ENCODE results near the gene SOX6.

The SOX6 gene

GRCh38 chr11:16271258-16271657 is 85.1 kb downstream of the SOX6 start:
- FAIRE-seq (no peak), DNase-seq (ENCODE audit: insufficient read length, low spot score) (no peak)
- TF ChIP-seq SPI1 (IDR thresholded peaks at IDR 0.05; ENCODE audit: low read depth, low read length), result no peak
- no peak for TF ChIP-seq POLR2A (IDR thresholded peaks at IDR 0.05; ENCODE audit: low read depth, low read length)
- TF ChIP-seq POLR2AphosphoS5 (IDR thresholded peaks at IDR 0.05; ENCODE audit: low read depth, low read length), result no peak
- TF ChIP-seq TAF1 (IDR thresholded peaks at IDR 0.05; ENCODE audit: low read depth, low read length), result no peak
- TF ChIP-seq POU2F2 (IDR thresholded peaks at IDR 0.05; ENCODE audit: low read depth, low read length), result no peak
- no peak for TF ChIP-seq PAX5 (IDR thresholded peaks at IDR 0.05; ENCODE audit: insufficient read depth, low read length, severe bottlenecking)

- DNase-seq (ENCODE audit: insufficient read length, low spot score) (no peak), FAIRE-seq (no peak)
- TF ChIP-seq POU2F2 (IDR thresholded peaks at IDR 0.05; ENCODE audit: low read depth, low read length) (no peak), PAX5 (IDR thresholded peaks at IDR 0.05; ENCODE audit: insufficient read depth, low read length, severe bottlenecking) (no peak), SPI1 (IDR thresholded peaks at IDR 0.05; ENCODE audit: low read depth, low read length) (no peak), POLR2A (IDR thresholded peaks at IDR 0.05; ENCODE audit: low read depth, low read length) (no peak), TAF1 (IDR thresholded peaks at IDR 0.05; ENCODE audit: low read depth, low read length) (no peak), POLR2AphosphoS5 (IDR thresholded peaks at IDR 0.05; ENCODE audit: low read depth, low read length) (no peak)
Measured at GRCh38 chr11:16266021-16266420, 90.3 kb downstream of the SOX6 start.

- DNase-seq (ENCODE audit: insufficient read length, low spot score) (no peak), FAIRE-seq (no peak)
- TF ChIP-seq SPI1 (IDR thresholded peaks at IDR 0.05; ENCODE audit: low read depth, low read length) (no peak), TAF1 (IDR thresholded peaks at IDR 0.05; ENCODE audit: low read depth, low read length) (no peak), POU2F2 (IDR thresholded peaks at IDR 0.05; ENCODE audit: low read depth, low read length) (no peak), POLR2A (IDR thresholded peaks at IDR 0.05; ENCODE audit: low read depth, low read length) (no peak), PAX5 (IDR thresholded peaks at IDR 0.05; ENCODE audit: insufficient read depth, low read length, severe bottlenecking) (no peak)
Measured at GRCh38 chr11:16265022-16265421, 91.3 kb downstream of the SOX6 start.

- DNase-seq (ENCODE audit: insufficient read length, low spot score) (no peak), FAIRE-seq (no peak)
- TF ChIP-seq POLR2AphosphoS5 (IDR thresholded peaks at IDR 0.05; ENCODE audit: low read depth, low read length) (no peak), POU2F2 (IDR thresholded peaks at IDR 0.05; ENCODE audit: low read depth, low read length) (no peak), POLR2A (IDR thresholded peaks at IDR 0.05; ENCODE audit: low read depth, low read length) (no peak), PAX5 (IDR thresholded peaks at IDR 0.05; ENCODE audit: insufficient read depth, low read length, severe bottlenecking) (no peak), TAF1 (IDR thresholded peaks at IDR 0.05; ENCODE audit: low read depth, low read length) (no peak), SPI1 (IDR thresholded peaks at IDR 0.05; ENCODE audit: low read depth, low read length) (no peak)
Measured at GRCh38 chr11:16262645-16262955, 93.7 kb downstream of the SOX6 start.

- DNase-seq (ENCODE audit: insufficient read length, low spot score) (no peak), FAIRE-seq (no peak)
- TF ChIP-seq POLR2A (IDR thresholded peaks at IDR 0.05; ENCODE audit: low read depth, low read length), result no peak
- TF ChIP-seq POU2F2 (IDR thresholded peaks at IDR 0.05; ENCODE audit: low read depth, low read length), result no peak
- no peak for TF ChIP-seq TAF1 (IDR thresholded peaks at IDR 0.05; ENCODE audit: low read depth, low read length)
- TF ChIP-seq POLR2AphosphoS5 (IDR thresholded peaks at IDR 0.05; ENCODE audit: low read depth, low read length), result no peak
- no peak for TF ChIP-seq SPI1 (IDR thresholded peaks at IDR 0.05; ENCODE audit: low read depth, low read length)
- no peak for TF ChIP-seq PAX5 (IDR thresholded peaks at IDR 0.05; ENCODE audit: insufficient read depth, low read length, severe bottlenecking)
Measured at GRCh38 chr11:16261836-16262644, 94.3 kb downstream of the SOX6 start.

- FAIRE-seq (no peak), DNase-seq (ENCODE audit: insufficient read length, low spot score) (no peak)
- TF ChIP-seq PAX5 (IDR thresholded peaks at IDR 0.05; ENCODE audit: insufficient read depth, low read length, severe bottlenecking), result no peak
- no peak for TF ChIP-seq POLR2AphosphoS5 (IDR thresholded peaks at IDR 0.05; ENCODE audit: low read depth, low read length)
Measured at GRCh38 chr11:16252373-16252772, 104.0 kb downstream of the SOX6 start.

GRCh38 chr11:16248248-16248647 is 108.1 kb downstream of the SOX6 start:
- DNase-seq (ENCODE audit: insufficient read length, low spot score) (no peak), FAIRE-seq (no peak)
- TF ChIP-seq SPI1 (IDR thresholded peaks at IDR 0.05; ENCODE audit: low read depth, low read length) (no peak), POLR2A (IDR thresholded peaks at IDR 0.05; ENCODE audit: low read depth, low read length) (no peak), POLR2AphosphoS5 (IDR thresholded peaks at IDR 0.05; ENCODE audit: low read depth, low read length) (no peak), POU2F2 (IDR thresholded peaks at IDR 0.05; ENCODE audit: low read depth, low read length) (no peak), PAX5 (IDR thresholded peaks at IDR 0.05; ENCODE audit: insufficient read depth, low read length, severe bottlenecking) (no peak), TAF1 (IDR thresholded peaks at IDR 0.05; ENCODE audit: low read depth, low read length) (no peak)

- FAIRE-seq (no peak), DNase-seq (ENCODE audit: insufficient read length, low spot score) (no peak)
- TF ChIP-seq POU2F2 (IDR thresholded peaks at IDR 0.05; ENCODE audit: low read depth, low read length), result no peak
- TF ChIP-seq POLR2A (IDR thresholded peaks at IDR 0.05; ENCODE audit: low read depth, low read length), result no peak
- TF ChIP-seq POLR2AphosphoS5 (IDR thresholded peaks at IDR 0.05; ENCODE audit: low read depth, low read length), result no peak
- no peak for TF ChIP-seq PAX5 (IDR thresholded peaks at IDR 0.05; ENCODE audit: insufficient read depth, low read length, severe bottlenecking)
- TF ChIP-seq SPI1 (IDR thresholded peaks at IDR 0.05; ENCODE audit: low read depth, low read length), result peak; percentile 91
Measured at GRCh38 chr11:16242806-16243205, 113.5 kb downstream of the SOX6 start.

GRCh38 chr11:16240687-16241086 is 115.7 kb downstream of the SOX6 start:
- no peak for TF ChIP-seq POLR2A (IDR thresholded peaks at IDR 0.05; ENCODE audit: low read depth, low read length)
- TF ChIP-seq SPI1 (IDR thresholded peaks at IDR 0.05; ENCODE audit: low read depth, low read length), result no peak
- no peak for TF ChIP-seq PAX5 (IDR thresholded peaks at IDR 0.05; ENCODE audit: insufficient read depth, low read length, severe bottlenecking)
- TF ChIP-seq POLR2AphosphoS5 (IDR thresholded peaks at IDR 0.05; ENCODE audit: low read depth, low read length), result no peak
- DNase-seq (ENCODE audit: insufficient read length, low spot score), result no peak
- FAIRE-seq, result no peak

All from GM12891 (cell line).